Smooth muscle cell of the brain vasculature (primary cell): Measurements from ENCODE around the gene NEUROG3.

Source experiments
- DNase-seq: peaks from one replicate; pipeline ENCODE4 v3.0.0-alpha.2; 2012; ENCODE audit warnings: low read depth, low spot score

Gene NEUROG3

GRCh38 chr10:69573056-69573806 is at the start of gene NEUROG3:
Gene NEUROG3, minus strand, starts transcription at chr10:69573422. Its CDS starts 379 bp downstream, at chr10:69573043.
- no peak for DNase-seq

- DNase-seq = no peak
Measured at GRCh38 chr10:69620625-69621024, 47.4 kb upstream of the NEUROG3 start.

GRCh38 chr10:69619626-69620025 is 46.4 kb upstream of the NEUROG3 start:
- DNase-seq = no peak

DNA sequence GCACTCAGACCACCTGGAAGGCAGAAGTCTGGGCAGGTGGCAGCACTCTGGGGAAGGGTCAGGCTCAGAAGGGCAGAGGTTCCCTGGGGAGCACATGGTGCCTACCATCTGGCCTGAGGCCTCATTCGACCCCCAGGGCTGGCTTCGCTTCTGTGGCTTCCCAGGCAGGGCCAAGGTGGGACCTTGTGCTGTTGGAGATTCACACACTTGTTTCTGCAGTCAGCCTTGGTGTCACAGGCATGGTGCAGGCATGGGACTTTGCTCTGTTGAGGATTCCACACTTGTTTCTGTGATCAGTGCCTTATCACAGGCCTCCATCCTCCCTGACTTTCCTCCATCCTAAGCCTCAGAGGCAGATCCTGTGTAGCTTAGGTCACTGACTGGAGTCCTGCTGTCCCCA is 45.5 kb upstream of the NEUROG3 start:
- no peak for DNase-seq

GRCh38 chr10:69616358-69616757 is 43.1 kb upstream of the NEUROG3 start:
- no peak for DNase-seq

DNA sequence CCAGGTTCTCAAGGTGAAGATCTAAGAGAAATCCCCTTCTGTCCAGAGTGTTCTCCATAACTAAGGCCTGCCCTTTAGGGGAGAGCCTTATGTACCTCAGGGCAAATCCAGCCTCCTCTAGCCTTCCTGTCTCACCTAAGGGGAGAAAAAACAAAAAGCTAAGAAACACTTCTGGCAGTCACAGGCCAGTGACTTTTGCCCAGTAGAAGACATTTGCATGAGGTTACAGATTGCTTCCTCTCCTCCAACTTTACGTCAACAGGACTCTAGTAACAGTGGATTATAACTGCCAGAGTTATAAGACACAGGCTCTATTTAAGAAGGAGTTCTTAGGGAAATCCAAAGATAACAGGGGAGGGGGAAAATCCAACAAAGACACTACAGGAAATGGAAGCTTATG is 40.9 kb upstream of the NEUROG3 start:
- no peak for DNase-seq

DNA sequence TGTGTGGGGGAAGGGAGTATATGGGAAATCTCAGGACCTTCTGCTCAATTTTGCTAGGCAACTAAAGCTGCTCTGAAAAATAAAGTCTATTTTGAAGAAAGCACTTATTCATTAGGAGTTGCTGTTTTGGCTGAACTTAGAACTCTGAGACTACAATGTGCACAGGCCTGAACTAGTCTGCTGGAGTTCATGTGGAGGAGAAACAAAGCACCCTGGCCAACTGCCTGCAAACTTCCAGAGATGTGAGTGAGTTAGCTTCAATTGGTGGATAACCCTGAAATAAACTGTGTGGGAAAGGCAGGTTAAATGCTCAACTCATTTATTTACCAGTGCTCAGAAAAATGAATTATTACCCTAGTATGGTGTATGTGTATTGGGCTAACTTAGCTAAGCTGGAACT is 39.5 kb upstream of the NEUROG3 start:
- no peak for DNase-seq

GRCh38 chr10:69609077-69609476 is 35.9 kb upstream of the NEUROG3 start:
- DNase-seq = no peak

GRCh38 chr10:69600761-69601330 is 27.6 kb upstream of the NEUROG3 start:
- DNase-seq = no peak

GRCh38 chr10:69588358-69588757 is 15.1 kb upstream of the NEUROG3 start:
- DNase-seq = no peak

DNA sequence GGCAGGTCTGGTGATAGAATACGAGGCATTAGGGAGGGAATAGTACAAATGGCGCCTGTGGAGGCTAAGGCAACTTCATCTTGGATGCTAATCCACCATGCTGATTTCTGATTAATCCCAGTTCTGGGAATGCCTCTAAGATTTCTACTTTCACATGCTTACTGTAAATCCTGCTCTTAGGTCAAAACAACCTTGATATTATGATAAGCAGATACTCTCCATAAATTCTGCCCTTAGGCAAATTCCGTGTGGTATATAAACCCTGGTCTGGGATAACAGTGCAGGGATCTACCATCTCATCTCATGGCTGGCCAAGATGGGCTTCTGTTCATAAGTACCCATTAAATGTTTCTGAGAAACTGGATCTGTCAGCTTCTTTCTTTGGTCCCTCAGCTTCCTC is 11.4 kb upstream of the NEUROG3 start:
- no peak for DNase-seq

DNA sequence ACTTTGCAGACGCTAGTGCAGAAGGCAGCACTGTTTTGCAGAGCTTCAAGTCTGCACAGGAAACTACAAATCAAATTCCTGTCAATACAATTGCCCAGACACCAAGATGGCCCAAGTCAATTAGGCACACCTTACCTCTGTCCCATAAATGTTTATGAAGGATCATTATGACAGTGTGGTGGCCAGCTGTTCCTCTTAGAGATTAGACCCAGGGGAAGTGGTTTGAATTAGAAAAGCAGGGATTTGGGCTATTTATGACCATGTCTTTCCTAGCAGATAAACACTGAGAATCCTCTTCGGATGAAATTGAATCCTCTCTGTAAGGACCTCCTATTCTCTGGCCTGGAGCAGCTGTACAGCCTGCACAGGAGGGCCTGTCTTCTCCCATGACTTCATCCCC is 9.9 kb upstream of the NEUROG3 start:
- no peak for DNase-seq

DNA sequence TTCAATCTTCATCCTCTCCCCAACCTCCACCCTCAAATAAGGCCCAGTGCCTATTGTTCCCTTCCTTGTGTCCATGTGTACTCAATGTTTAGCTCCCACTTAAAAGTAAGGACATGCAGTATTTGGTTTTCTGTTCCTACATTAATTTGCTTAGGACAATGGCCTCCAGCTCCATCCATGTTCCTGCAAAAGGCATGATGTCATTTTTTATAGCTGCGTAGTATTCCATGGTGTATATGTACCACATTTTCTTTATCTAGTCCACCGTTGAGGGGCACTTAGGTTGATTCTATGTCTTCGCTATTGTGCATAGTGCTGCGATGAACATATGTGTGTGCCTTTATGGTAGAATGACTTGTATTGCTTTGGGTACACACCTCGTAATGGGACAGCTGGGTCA is 7.2 kb upstream of the NEUROG3 start:
- no peak for DNase-seq

GRCh38 chr10:69579464-69580060 is 6.3 kb upstream of the NEUROG3 start:
- no peak for DNase-seq

- DNase-seq = no peak
Measured at GRCh38 chr10:69578508-69578991, 5.3 kb upstream of the NEUROG3 start.

- DNase-seq = no peak
Measured at GRCh38 chr10:69577268-69578232, 4.3 kb upstream of the NEUROG3 start.

DNA sequence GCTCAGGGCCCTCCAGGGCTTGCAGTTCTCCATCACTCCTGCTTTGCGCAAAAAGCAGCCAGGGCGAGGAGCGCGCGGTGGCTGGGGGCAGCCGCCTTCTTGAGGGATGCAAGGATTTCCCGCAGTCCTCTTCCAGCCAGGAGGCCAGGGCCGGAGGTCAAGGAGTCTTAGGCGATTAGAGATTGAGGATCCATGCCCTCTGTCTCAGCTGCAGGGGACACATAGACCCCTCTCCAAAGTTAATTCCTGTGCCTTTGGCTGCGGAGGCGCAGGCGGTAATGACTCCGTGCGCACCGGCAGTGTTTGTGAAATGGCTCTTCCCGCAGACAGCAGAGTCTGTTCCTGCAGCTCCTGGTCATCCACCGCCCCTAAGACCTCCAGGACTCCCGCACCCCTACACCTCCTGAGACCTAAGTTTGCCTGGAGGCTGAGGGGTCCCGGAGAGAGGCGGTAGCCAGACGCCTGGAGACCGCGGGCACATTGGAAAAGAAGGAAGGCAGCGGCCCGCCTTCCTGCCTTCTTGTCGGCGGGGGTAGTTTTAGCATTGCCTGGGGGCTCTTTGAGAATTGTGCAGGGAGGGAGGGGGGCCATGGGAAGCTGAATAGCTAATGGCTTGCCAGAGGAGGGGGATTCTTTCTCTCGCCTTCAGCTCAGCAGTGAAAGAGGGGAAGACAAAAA is 3.3 kb upstream of the NEUROG3 start:
- no peak for DNase-seq

- no peak for DNase-seq
Measured at GRCh38 chr10:69575164-69575722, 2.0 kb upstream of the NEUROG3 start.

DNA sequence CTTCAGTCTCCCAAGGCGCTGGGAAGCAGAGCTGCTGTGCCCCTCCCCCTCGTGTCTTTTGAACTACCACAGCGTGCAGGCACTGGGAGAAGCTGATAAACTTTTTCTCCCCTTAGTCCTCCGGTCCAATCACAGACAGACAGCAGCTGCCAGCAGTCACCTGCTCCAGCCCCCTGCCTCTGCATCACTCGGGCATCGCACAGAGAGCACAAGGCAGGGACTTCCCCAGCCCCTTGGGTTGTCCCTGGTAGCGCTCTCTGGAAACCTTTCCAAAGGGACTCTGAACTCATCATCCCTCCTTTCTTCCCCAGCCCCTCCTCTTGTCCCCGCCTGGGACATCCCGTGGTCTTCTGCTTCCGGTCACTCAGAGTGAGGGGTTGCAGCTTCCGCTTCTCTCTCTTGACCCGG is 1.4 kb upstream of the NEUROG3 start:
- DNase-seq = no peak

- no peak for DNase-seq
Measured at GRCh38 chr10:69572159-69573055, 815 bp downstream of the NEUROG3 start.
